GM12864 (cell line): Measurements from ENCODE around the gene FOXL1.

Experiments
- DNase-seq: peaks from one replicate; pipeline ENCODE4 v3.0.0-alpha.2; 2011; ENCODE audit warnings: low read depth
- H3K4me3 ChIP-seq: 2 replicates; pipeline ENCODE4 v1.5.1; 2011; ENCODE audit warnings: mild to moderate bottlenecking, low read depth, low read length, control low read depth
- TF ChIP-seq, protein P1 (sequence below): IDR thresholded peaks from 2 replicates; pipeline ENCODE4 v1.5.1; 2011; ENCODE audit warnings: low read depth, mild to moderate bottlenecking, moderate library complexity, low read length, control low read depth, inconsistent platforms; ENCODE audit errors: missing control alignments

The FOXL1 gene

DNA sequence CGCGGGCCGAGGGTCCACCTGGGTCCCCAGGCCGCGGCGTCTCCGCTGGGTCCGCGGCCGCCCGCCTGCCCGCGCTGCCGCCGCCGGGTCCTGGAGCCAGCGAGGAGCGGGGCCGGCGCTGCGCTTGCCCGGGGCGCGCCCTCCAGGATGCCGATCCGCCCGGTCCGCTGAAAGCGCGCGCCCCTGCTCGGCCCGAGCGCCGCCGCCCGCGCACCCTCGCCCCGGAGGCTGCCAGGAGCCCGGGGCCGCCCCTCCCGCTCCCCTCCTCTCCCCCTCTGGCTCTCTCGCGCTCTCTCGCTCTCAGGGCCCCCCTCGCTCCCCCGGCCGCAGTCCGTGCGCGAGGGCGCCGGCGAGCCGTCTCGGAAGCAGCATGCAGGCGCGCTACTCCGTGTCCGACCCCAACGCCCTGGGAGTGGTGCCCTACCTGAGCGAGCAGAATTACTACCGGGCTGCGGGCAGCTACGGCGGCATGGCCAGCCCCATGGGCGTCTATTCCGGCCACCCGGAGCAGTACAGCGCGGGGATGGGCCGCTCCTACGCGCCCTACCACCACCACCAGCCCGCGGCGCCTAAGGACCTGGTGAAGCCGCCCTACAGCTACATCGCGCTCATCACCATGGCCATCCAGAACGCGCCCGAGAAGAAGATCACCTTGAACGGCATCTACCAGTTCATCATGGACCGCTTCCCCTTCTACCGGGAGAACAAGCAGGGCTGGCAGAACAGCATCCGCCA is 11.2 kb upstream of the FOXL1 start:
- DNase-seq = no peak
- TF ChIP-seq, protein P1, sequence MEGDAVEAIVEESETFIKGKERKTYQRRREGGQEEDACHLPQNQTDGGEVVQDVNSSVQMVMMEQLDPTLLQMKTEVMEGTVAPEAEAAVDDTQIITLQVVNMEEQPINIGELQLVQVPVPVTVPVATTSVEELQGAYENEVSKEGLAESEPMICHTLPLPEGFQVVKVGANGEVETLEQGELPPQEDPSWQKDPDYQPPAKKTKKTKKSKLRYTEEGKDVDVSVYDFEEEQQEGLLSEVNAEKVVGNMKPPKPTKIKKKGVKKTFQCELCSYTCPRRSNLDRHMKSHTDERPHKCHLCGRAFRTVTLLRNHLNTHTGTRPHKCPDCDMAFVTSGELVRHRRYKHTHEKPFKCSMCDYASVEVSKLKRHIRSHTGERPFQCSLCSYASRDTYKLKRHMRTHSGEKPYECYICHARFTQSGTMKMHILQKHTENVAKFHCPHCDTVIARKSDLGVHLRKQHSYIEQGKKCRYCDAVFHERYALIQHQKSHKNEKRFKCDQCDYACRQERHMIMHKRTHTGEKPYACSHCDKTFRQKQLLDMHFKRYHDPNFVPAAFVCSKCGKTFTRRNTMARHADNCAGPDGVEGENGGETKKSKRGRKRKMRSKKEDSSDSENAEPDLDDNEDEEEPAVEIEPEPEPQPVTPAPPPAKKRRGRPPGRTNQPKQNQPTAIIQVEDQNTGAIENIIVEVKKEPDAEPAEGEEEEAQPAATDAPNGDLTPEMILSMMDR = no peak
- H3K4me3 ChIP-seq = no peak overlapping the region

DNA sequence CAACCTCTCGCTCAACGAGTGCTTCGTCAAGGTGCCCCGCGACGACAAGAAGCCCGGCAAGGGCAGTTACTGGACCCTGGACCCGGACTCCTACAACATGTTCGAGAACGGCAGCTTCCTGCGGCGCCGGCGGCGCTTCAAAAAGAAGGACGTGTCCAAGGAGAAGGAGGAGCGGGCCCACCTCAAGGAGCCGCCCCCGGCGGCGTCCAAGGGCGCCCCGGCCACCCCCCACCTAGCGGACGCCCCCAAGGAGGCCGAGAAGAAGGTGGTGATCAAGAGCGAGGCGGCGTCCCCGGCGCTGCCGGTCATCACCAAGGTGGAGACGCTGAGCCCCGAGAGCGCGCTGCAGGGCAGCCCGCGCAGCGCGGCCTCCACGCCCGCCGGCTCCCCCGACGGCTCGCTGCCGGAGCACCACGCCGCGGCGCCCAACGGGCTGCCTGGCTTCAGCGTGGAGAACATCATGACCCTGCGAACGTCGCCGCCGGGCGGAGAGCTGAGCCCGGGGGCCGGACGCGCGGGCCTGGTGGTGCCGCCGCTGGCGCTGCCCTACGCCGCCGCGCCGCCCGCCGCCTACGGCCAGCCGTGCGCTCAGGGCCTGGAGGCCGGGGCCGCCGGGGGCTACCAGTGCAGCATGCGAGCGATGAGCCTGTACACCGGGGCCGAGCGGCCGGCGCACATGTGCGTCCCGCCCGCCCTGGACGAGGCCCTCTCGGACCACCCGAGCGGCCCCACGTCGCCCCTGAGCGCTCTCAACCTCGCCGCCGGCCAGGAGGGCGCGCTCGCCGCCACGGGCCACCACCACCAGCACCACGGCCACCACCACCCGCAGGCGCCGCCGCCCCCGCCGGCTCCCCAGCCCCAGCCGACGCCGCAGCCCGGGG is 10.4 kb upstream of the FOXL1 start:
- TF ChIP-seq, protein P1 = no peak
- H3K4me3 ChIP-seq = no peak overlapping the region
- DNase-seq = no peak

DNA sequence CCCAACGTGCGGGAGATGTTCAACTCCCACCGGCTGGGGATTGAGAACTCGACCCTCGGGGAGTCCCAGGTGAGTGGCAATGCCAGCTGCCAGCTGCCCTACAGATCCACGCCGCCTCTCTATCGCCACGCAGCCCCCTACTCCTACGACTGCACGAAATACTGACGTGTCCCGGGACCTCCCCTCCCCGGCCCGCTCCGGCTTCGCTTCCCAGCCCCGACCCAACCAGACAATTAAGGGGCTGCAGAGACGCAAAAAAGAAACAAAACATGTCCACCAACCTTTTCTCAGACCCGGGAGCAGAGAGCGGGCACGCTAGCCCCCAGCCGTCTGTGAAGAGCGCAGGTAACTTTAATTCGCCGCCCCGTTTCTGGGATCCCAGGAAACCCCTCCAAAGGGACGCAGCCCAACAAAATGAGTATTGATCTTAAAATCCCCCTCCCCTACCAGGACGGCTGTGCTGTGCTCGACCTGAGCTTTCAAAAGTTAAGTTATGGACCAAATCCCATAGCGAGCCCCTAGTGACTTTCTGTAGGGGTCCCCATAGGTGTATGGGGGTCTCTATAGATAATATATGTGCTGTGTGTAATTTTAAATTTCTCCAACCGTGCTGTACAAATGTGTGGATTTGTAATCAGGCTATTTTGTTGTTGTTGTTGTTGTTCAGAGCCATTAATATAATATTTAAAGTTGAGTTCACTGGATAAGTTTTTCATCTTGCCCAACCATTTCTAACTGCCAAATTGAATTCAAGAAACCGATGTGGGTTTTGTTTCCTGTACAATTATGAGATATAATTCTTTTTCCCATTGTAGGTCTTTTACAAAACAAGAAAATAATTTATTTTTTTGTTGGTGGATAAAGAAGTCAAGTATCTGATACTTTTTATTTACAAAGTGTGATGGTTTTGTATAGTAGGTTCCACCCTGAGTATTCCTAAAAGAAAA is 9.4 kb upstream of the FOXL1 start:
- DNase-seq = no peak
- TF ChIP-seq, protein P1 = no peak
- H3K4me3 ChIP-seq = no peak overlapping the region

GRCh38 chr16:86569701-86570447 is 8.5 kb upstream of the FOXL1 start:
- H3K4me3 ChIP-seq = no peak overlapping the region
- TF ChIP-seq, protein P1 = no peak
- DNase-seq = no peak

DNA sequence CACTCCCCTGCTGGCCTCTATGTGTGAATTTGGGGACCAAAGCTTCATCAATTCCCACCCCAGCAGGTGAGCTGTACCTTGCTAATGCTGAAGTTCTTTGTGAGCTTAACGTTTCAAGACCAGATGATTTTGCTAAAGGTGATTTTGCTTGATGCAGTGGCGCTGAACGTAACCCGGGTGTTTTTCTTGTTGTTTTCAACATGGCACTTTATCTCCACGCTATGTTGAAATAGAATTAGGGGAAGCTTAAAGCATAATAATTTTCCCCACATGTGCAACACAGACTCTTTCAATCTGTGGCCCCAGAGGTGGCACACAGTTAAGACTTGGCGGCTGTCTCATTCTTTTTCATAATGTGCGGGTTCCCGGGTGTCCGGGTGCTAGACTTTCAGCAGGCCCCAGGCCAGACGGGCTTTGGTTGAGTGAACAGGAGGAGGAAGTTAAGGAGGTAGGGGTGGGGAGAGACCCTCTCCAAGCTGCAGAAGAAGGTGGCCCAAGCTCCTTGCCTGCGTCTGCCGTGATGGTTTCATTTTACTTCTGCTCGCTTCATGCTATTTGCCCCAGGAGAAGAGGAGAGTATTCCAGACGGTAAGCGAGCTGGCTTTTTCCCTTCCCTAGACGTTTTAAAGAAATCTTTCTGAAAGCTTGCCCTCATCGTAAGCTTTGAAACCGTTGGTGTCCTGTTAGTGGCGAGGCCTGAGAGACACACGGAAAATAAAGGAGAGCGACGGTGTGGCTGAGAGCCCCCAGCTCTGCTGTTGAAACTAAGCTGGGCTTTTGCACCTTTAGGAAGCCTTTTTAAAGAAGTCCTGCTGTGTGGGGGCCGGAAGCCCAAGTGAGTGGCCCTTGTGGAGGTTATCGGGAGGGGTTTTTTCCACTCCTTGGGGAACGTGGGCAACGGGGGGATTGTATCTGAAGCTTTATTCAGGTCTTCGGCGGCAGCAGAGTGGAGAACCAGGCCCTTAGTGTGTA is 7.5 kb upstream of the FOXL1 start:
- TF ChIP-seq, protein P1 = no peak
- no peak for DNase-seq
- no peak overlapping the region for H3K4me3 ChIP-seq
